ENCODE measurements around the gene FAM163A.

DNA sequence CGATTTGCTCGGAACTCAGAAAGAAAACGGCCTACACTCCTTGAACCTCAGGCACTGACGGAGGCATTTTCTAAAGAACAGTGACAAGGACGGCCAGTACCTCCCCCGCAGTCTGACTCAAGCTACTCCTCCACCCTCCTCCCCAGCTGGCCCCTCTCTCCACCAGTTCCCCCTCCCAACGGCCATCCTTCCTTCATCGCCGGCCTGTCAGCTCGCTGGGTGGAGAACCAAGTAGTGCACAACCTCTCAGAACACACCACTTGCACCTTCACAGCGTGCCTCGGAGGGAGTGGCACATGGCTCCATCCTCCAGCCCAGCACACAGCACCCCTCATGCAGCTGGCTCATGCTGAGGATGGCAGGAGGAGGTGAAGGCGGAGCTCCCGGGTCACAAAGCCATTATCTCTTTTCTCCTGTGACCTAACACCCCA, 75.7 kb downstream of the FAM163A start:
- no peak for TF ChIP-seq CTCF (IDR thresholded peaks at IDR 0.05; ENCODE audit: low read depth, low read length, poor library complexity, severe bottlenecking)
- TF ChIP-seq EZH2phosphoT487 (IDR thresholded peaks at IDR 0.05; ENCODE audit: borderline replicate concordance, low read length), result no peak

Data from DOHH2 (cell line).